T-helper 1 cell (primary cell): ENCODE data around the gene ZG16B.

Source experiments
- DNase-seq, 5 donors: peaks; one replicate each; pipeline ENCODE4 v3.0.0-alpha.2; 2012 to 2020

ZG16B gene

GRCh38 chr16:2825049-2825742 is 4.9 kb upstream of the ZG16B start:
- no peak for DNase-seq

GRCh38 chr16:2825906-2826305 is 4.2 kb upstream of the ZG16B start:
- DNase-seq, result no peak

- no peak for DNase-seq
Measured at GRCh38 chr16:2826591-2827373, 3.3 kb upstream of the ZG16B start.

- no peak for DNase-seq
Measured at GRCh38 chr16:2827374-2827791, 2.7 kb upstream of the ZG16B start.

GRCh38 chr16:2827831-2828520 is 2.1 kb upstream of the ZG16B start:
- no peak for DNase-seq

GRCh38 chr16:2828521-2828840 is 1.6 kb upstream of the ZG16B start:
- no peak for DNase-seq

GRCh38 chr16:2828876-2829430 is 1.1 kb upstream of the ZG16B start:
- DNase-seq, result no peak

- no peak for DNase-seq
Measured at GRCh38 chr16:2830355-2830695, 222 bp downstream of the ZG16B start.

GRCh38 chr16:2831203-2831602 is 1.1 kb downstream of the ZG16B start:
- DNase-seq, result no peak

GRCh38 chr16:2833776-2834175 is 3.7 kb downstream of the ZG16B start:
- DNase-seq, result no peak

- no peak for DNase-seq
Measured at GRCh38 chr16:2834968-2835367, 4.9 kb downstream of the ZG16B start.

GRCh38 chr16:2835638-2836493 is 5.8 kb downstream of the ZG16B start:
- DNase-seq, result no peak

GRCh38 chr16:2836646-2837508 is 6.8 kb downstream of the ZG16B start:
- no peak for DNase-seq

GRCh38 chr16:2838928-2839327 is 8.8 kb downstream of the ZG16B start:
- DNase-seq, result peak in 4 of 5 donors; percentile 37 to 63 (median 44)

- DNase-seq, result no peak
Measured at GRCh38 chr16:2839650-2840450, 9.7 kb downstream of the ZG16B start.

GRCh38 chr16:2840914-2841313 is 10.8 kb downstream of the ZG16B start:
- no peak for DNase-seq

GRCh38 chr16:2841606-2842339 is 11.7 kb downstream of the ZG16B start:
- no peak for DNase-seq

- DNase-seq, result peak in 4 of 5 donors; percentile 44 to 88 (median 47)
Measured at GRCh38 chr16:2842340-2843000, 12.4 kb downstream of the ZG16B start.

- DNase-seq, result no peak
Measured at GRCh38 chr16:2843526-2843925, 13.4 kb downstream of the ZG16B start.
